ENCODE data around the gene ECD.

GRCh38 chr10:73084209-73084608 lies 83.6 kb downstream of the ECD start:
- TF ChIP-seq POLR2A (IDR thresholded peaks at IDR 0.05; ENCODE audit: low read depth, low read length) = no peak
- TF ChIP-seq TAF1 (IDR thresholded peaks at IDR 0.05; ENCODE audit: borderline replicate concordance, low read depth, low read length) = no peak
- TF ChIP-seq POLR2AphosphoS5 (IDR thresholded peaks at IDR 0.05; ENCODE audit: low read depth, low read length) = no peak

All from GM12892 (cell line).